HepG2 (cell line): ENCODE results near the gene TAF11. TPM values are rescaled to one million over a fixed set of nuclear protein-coding genes. Genes with fewer than 3 reads are reported as not detected.
A peak's percentile ranks its signal among the peaks of the same experiment; 100 is the strongest.

Source experiments
- HNRNPK ChIP-seq: fragments of 200-400 bp; formaldehyde crosslinking; IDR thresholded peaks from 2 replicates; pipeline ENCODE4 v1.6.1; 2018; ENCODE audit warnings: low read length, low read depth, moderate library complexity, mild to moderate bottlenecking; ENCODE audit not compliant: poor library complexity, severe bottlenecking
- KAT8 ChIP-seq: IDR thresholded peaks from 2 replicates; pipeline ENCODE4 v1.6.1; 2016; ENCODE audit warnings: missing genetic modification reagents, missing compliant biosample characterization
- MAZ ChIP-seq, 2 experiments: sonication (generic) in 1 of 2; formaldehyde crosslinking in 1 of 2; IDR thresholded peaks; 2 replicates each; pipeline versions ENCODE4 v1.5.0 to v1.6.1; 2012 to 2020; ENCODE audit warnings: low read depth in 2 of 2, mild to moderate bottlenecking in 2 of 2, borderline replicate concordance in 1 of 2, improper control_type of control experiment in 1 of 2, low read length in 1 of 2, missing genetic modification reagents in 1 of 2, moderate library complexity in 1 of 2
- THAP9 ChIP-seq: sonication (generic); formaldehyde crosslinking; IDR thresholded peaks from 2 replicates; pipeline ENCODE4; 2020; ENCODE audit warnings: missing genetic modification reagents, mild to moderate bottlenecking, borderline replicate concordance
- ZFY ChIP-seq: sonication (generic); formaldehyde crosslinking; IDR thresholded peaks from 2 replicates; pipeline ENCODE4 v1.4.0; 2020; ENCODE audit warnings: missing genetic modification reagents
- ZNF614 ChIP-seq: IDR thresholded peaks from 2 replicates; pipeline ENCODE4 v1.6.1; 2018; ENCODE audit warnings: missing biosample characterization, missing genetic modification reagents, inconsistent platforms, borderline replicate concordance
- polyA plus RNA-seq, 8 experiments: library from polyadenylated mRNA; depleted of rRNA in 3 of 8; stranded (reverse) in 7 of 8; unstranded in 1 of 8; fragments of >200 nt; fragmentation: Illumina TruSeq in 4 of 8; extraction: Trizol in 4 of 8; gene quantifications; 2 replicates each; pipeline versions ENCODE4 v1.2.1 to v1.2.3, GENCODE V29; 2011 to 2016; ENCODE audit warnings: low read depth in 4 of 8, missing spikeins in 1 of 8, mixed read lengths in 1 of 8; ENCODE audit not compliant: insufficient read depth in 1 of 8
- total RNA-seq, 5 experiments: library from RNA; depleted of rRNA; stranded (reverse); fragments of >200 nt; fragmentation: Illumina TruSeq; extraction: Trizol; gene quantifications; 2 replicates each; pipeline ENCODE4 v1.2.3, GENCODE V29; 2016; ENCODE audit warnings: low read depth in 1 of 5
- TF ChIP-seq, protein P1 (sequence below): IDR thresholded peaks from 2 replicates; pipeline ENCODE4 v1.4.0; 2020; ENCODE audit warnings: mild to moderate bottlenecking, missing genetic modification reagents
- TF ChIP-seq, protein P2 (sequence below): sonication (generic); formaldehyde crosslinking; IDR thresholded peaks from 2 replicates; pipeline ENCODE4 v1.4.0; 2020; ENCODE audit warnings: mild to moderate bottlenecking, missing genetic modification reagents, borderline replicate concordance
- TF ChIP-seq, protein P3 (sequence below): sonication (generic); formaldehyde crosslinking; IDR thresholded peaks from 2 replicates; pipeline ENCODE4 v1.4.0; 2020; ENCODE audit warnings: missing genetic modification reagents, borderline replicate concordance

The TAF11 gene
- total and polyA plus RNA-seq, 2 of the 13 experiments (the other 11 are each of a cell fraction or from before 2014, with no cell fraction given), result 35.4 to 73.6 TPM

DNA sequence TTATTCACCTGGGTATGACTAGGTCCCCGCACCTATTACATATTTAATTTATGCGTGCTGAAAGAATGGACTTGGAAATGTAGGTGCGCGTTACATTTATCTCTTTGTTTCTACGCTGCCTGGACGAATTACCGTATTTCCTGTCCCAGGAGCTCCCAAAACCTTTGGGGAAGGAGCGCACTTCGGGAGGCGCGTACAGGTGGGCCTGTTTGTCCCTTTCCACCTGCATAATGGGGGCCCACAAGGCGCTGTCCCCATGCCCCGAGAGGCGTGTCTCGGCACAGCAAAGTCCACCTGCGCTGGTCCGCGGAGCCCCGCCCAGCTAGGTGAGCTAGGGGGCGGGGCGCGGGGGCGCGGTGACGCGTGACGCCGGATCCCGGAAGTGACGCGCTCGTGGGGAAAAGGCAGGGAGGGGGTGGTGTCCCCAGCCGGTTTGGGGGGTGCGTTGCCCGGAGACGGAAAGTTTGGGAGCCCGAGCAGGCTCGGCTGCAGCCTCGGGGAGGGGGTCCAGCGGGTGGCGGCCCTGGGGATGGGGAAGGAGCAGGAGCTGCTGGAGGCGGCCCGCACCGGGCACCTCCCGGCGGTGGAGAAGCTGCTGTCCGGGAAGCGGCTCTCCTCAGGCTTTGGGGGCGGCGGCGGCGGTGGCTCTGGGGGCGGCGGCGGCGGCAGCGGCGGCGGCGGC lies 1.2 kb upstream of the TAF11 start, which contains the start of gene ANKS1A (continued):
- TF ChIP-seq, protein P1, sequence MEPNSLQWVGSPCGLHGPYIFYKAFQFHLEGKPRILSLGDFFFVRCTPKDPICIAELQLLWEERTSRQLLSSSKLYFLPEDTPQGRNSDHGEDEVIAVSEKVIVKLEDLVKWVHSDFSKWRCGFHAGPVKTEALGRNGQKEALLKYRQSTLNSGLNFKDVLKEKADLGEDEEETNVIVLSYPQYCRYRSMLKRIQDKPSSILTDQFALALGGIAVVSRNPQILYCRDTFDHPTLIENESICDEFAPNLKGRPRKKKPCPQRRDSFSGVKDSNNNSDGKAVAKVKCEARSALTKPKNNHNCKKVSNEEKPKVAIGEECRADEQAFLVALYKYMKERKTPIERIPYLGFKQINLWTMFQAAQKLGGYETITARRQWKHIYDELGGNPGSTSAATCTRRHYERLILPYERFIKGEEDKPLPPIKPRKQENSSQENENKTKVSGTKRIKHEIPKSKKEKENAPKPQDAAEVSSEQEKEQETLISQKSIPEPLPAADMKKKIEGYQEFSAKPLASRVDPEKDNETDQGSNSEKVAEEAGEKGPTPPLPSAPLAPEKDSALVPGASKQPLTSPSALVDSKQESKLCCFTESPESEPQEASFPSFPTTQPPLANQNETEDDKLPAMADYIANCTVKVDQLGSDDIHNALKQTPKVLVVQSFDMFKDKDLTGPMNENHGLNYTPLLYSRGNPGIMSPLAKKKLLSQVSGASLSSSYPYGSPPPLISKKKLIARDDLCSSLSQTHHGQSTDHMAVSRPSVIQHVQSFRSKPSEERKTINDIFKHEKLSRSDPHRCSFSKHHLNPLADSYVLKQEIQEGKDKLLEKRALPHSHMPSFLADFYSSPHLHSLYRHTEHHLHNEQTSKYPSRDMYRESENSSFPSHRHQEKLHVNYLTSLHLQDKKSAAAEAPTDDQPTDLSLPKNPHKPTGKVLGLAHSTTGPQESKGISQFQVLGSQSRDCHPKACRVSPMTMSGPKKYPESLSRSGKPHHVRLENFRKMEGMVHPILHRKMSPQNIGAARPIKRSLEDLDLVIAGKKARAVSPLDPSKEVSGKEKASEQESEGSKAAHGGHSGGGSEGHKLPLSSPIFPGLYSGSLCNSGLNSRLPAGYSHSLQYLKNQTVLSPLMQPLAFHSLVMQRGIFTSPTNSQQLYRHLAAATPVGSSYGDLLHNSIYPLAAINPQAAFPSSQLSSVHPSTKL (CRISPR knock-in tag), result peak; percentile 48; the same call in 1 of the 2 replicates
- TF ChIP-seq ZFY (peak; percentile 62), HNRNPK (peak; percentile 85), THAP9 (peak; percentile 56; the same call in 1 of the 2 replicates), KAT8 (CRISPR knock-in tag) (peak; percentile 77), ZNF614 (peak; percentile 70; the same call in 1 of the 2 replicates), MAZ (IDR thresholded peaks at IDR 0.05; ENCODE audit: borderline replicate concordance, low read depth, low read length) (peak; percentile 73; the same call in 1 of the 2 replicates), MAZ (CRISPR knock-in tag; IDR thresholded peaks at IDR 0.05; ENCODE audit: low read depth) (peak; percentile 80)
- TF ChIP-seq, protein P2, sequence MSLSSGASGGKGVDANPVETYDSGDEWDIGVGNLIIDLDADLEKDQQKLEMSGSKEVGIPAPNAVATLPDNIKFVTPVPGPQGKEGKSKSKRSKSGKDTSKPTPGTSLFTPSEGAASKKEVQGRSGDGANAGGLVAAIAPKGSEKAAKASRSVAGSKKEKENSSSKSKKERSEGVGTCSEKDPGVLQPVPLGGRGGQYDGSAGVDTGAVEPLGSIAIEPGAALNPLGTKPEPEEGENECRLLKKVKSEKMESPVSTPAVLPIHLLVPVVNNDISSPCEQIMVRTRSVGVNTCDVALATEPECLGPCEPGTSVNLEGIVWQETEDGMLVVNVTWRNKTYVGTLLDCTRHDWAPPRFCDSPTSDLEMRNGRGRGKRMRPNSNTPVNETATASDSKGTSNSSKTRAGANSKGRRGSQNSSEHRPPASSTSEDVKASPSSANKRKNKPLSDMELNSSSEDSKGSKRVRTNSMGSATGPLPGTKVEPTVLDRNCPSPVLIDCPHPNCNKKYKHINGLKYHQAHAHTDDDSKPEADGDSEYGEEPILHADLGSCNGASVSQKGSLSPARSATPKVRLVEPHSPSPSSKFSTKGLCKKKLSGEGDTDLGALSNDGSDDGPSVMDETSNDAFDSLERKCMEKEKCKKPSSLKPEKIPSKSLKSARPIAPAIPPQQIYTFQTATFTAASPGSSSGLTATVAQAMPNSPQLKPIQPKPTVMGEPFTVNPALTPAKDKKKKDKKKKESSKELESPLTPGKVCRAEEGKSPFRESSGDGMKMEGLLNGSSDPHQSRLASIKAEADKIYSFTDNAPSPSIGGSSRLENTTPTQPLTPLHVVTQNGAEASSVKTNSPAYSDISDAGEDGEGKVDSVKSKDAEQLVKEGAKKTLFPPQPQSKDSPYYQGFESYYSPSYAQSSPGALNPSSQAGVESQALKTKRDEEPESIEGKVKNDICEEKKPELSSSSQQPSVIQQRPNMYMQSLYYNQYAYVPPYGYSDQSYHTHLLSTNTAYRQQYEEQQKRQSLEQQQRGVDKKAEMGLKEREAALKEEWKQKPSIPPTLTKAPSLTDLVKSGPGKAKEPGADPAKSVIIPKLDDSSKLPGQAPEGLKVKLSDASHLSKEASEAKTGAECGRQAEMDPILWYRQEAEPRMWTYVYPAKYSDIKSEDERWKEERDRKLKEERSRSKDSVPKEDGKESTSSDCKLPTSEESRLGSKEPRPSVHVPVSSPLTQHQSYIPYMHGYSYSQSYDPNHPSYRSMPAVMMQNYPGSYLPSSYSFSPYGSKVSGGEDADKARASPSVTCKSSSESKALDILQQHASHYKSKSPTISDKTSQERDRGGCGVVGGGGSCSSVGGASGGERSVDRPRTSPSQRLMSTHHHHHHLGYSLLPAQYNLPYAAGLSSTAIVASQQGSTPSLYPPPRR (CRISPR knock-in tag), result peak; percentile 56; the same call in 1 of the 2 replicates
- TF ChIP-seq, protein P3, sequence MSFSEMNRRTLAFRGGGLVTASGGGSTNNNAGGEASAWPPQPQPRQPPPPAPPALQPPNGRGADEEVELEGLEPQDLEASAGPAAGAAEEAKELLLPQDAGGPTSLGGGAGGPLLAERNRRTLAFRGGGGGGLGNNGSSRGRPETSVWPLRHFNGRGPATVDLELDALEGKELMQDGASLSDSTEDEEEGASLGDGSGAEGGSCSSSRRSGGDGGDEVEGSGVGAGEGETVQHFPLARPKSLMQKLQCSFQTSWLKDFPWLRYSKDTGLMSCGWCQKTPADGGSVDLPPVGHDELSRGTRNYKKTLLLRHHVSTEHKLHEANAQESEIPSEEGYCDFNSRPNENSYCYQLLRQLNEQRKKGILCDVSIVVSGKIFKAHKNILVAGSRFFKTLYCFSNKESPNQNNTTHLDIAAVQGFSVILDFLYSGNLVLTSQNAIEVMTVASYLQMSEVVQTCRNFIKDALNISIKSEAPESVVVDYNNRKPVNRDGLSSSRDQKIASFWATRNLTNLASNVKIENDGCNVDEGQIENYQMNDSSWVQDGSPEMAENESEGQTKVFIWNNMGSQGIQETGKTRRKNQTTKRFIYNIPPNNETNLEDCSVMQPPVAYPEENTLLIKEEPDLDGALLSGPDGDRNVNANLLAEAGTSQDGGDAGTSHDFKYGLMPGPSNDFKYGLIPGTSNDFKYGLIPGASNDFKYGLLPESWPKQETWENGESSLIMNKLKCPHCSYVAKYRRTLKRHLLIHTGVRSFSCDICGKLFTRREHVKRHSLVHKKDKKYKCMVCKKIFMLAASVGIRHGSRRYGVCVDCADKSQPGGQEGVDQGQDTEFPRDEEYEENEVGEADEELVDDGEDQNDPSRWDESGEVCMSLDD (CRISPR knock-in tag), result peak; percentile 41; the same call in 1 of the 2 replicates
